ENCODE data around the gene CCL28. TPM values are rescaled to one million over a fixed set of nuclear protein-coding genes. Genes with fewer than 3 reads are reported as not detected.

CCL28 gene
- total RNA-seq, 4 donors from 2014 or later = under 0.01 to 4.1 (median 2.1) TPM

DNA sequence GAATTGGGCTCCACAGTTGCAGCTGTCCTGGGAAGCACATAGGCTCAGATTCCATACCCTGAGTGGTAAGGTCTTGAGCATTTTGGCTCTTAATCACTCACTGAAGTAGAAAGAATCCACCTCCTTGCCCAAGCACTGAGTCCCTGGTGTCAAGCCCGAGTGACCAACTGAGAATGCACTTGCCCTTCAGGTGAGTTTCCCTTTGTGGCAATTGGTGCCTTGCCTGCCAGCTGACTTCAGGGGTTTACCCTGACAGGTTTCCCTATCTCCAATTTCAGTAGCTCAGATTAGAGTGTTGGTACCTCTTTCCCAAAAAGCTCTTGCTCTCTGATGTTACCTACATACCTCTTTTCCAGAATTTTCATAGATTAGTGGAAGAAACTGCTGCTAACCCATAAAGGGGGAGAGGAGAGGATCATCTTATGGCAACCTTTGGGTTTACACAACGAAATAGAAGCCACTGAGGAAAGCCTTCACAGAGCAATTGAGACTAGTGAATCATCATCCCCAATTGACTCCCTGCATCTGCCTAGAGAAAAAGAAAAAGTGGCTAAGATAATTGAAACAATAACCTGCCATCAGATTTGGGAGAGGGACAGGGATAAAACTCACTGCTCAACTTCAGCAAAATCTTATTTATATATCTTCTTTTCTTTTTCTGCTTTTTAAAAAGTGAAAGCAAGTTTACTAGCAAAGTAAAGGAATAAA, 48.6 kb downstream of the CCL28 start:
- no peaks in the 10 kb centered on the region for H3K9me3 ChIP-seq

DNA sequence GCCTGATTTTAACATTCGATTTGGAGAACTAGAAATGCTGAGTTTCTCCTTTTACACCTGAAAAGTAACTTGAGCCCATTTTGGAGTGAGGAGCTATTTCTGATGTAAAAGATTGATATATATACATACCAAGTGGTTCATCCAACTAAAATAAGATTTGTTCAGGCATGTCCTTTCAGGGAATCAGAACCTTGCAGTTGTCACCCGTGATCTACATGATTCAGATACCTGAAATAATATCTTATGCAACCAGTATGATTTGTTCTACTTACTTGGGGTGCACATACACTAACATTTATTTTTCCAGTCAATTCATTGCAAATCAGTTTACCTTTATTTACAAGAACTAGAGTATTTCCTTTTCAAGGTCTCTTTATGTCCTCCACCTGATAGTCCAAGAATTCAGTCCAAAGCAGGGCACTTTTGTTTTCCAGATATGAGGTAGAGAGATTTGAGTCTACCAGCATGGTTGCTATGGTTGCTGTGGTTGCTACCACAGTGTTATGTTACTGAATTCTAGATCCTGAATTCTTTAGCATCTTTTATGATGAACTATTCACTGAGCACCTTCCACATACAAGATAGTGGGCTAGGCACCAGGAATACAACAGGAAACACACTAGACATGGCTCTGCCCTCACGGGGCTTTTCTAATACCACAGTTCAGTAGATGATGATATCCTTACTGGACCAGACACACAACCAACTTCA, 49.3 kb downstream of the CCL28 start:
- TF ChIP-seq, protein P1, sequence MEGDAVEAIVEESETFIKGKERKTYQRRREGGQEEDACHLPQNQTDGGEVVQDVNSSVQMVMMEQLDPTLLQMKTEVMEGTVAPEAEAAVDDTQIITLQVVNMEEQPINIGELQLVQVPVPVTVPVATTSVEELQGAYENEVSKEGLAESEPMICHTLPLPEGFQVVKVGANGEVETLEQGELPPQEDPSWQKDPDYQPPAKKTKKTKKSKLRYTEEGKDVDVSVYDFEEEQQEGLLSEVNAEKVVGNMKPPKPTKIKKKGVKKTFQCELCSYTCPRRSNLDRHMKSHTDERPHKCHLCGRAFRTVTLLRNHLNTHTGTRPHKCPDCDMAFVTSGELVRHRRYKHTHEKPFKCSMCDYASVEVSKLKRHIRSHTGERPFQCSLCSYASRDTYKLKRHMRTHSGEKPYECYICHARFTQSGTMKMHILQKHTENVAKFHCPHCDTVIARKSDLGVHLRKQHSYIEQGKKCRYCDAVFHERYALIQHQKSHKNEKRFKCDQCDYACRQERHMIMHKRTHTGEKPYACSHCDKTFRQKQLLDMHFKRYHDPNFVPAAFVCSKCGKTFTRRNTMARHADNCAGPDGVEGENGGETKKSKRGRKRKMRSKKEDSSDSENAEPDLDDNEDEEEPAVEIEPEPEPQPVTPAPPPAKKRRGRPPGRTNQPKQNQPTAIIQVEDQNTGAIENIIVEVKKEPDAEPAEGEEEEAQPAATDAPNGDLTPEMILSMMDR (IDR thresholded peaks at IDR 0.05) = no peak
- no peak for TF ChIP-seq POLR2A (IDR thresholded peaks at IDR 0.05)
- Histone ChIP-seq H3K36me3 (no peaks in the 10 kb centered on the region), H3K9me3 (no peaks in the 10 kb centered on the region), H3K4me3 (no peak overlapping the region), H3K27me3 (no peaks in the 10 kb centered on the region), H3K4me1 (no peaks in the 10 kb centered on the region), H3K27ac (no peak overlapping the region)
- intact Hi-C loops (cut with DNase I; ENCODE audit: low total_unique reads) = no loop called here
- DNase-seq = no peak

More for the DNA sequence above, 48.6 kb downstream of the CCL28 start:
- no peak overlapping the region for H3K4me3 ChIP-seq
- H3K4me1 ChIP-seq = no peaks in the 10 kb centered on the region
- no peak overlapping the region for H3K27ac ChIP-seq
- H3K27me3 ChIP-seq = no peaks in the 10 kb centered on the region
- TF ChIP-seq POLR2A (IDR thresholded peaks at IDR 0.05) = no peak
- TF ChIP-seq, protein P1 (IDR thresholded peaks at IDR 0.05) = no peak
- intact Hi-C loops (cut with DNase I; ENCODE audit: low total_unique reads) = no loop called here
- no peak for DNase-seq
- no peaks in the 10 kb centered on the region for H3K36me3 ChIP-seq

DNA sequence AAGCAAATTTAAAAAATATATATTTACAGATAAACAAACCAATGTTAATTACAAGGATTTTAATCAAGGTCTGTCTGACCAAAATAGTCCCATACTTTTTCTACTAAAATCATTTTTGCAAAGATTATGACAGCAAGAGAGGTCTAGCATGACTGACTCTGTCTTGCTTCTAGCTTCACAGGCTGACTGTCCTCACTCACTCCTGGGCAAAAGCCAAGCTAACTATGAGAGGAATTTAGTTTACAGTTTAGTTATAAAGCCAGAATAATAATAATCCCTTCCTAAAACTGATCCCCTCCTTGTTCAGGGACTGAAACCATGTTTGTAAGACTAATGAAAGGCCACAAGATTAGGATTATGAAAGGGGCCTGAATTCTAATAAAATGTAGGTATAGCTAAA, 53.5 kb downstream of the CCL28 start:
- no peaks in the 10 kb centered on the region for H3K27me3 ChIP-seq
- no peak overlapping the region for H3K4me3 ChIP-seq
- H3K4me1 ChIP-seq = no peaks in the 10 kb centered on the region
- H3K9me3 ChIP-seq = no peaks in the 10 kb centered on the region
- H3K36me3 ChIP-seq = no peaks in the 10 kb centered on the region
- no peak for DNase-seq
- intact Hi-C loops (cut with DNase I; ENCODE audit: low total_unique reads) = no loop called here
- TF ChIP-seq, protein P1 (IDR thresholded peaks at IDR 0.05) = no peak
- TF ChIP-seq POLR2A (IDR thresholded peaks at IDR 0.05) = no peak
- H3K27ac ChIP-seq = no peak overlapping the region

DNA sequence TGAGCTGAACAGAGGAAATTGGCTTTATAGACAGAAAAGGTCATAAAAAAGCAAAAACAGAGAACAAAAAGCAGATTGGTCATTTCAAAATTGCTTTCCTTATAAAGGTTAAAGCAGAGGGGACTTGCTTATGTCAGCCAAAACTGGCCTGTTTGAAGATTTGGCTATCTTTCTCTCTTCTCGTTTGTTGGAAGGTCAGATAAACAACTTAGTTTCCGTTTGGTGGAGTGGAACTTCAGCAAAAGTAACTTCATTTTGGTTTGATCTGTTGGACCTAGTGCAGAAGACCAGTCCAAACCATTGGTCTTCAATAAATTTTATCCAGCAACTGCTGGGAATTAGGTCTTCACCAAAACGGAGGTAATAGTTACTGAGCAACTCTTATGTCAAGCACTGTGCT, 53.9 kb downstream of the CCL28 start:
- intact Hi-C loops (cut with DNase I; ENCODE audit: low total_unique reads) = no loop called here
- H3K4me3 ChIP-seq = no peak overlapping the region
- TF ChIP-seq POLR2A (IDR thresholded peaks at IDR 0.05) = no peak
- TF ChIP-seq, protein P1 (IDR thresholded peaks at IDR 0.05) = no peak
- H3K4me1 ChIP-seq = no peaks in the 10 kb centered on the region
- H3K9me3 ChIP-seq = no peaks in the 10 kb centered on the region
- no peak for DNase-seq
- no peaks in the 10 kb centered on the region for H3K27me3 ChIP-seq
- no peak overlapping the region for H3K27ac ChIP-seq
- no peaks in the 10 kb centered on the region for H3K36me3 ChIP-seq

DNA sequence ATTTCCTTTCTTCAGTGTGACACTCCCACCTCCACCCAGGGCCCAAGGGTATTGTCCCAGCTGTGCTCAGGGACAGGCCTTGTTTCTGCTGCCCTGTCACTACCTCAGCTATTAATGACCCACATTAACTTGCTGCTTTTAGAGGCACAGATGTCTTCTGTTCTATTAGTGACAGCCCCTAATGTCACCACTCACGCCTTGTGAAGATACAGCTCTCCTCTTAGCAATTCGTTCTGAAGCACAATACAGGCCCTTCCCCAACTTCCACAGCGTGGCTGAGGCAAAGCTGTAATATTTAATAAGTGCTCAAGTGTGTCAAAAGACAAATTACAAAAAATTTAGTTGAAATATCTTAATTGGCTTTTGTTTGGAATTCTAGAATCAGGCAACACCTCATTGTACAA, 54.3 kb downstream of the CCL28 start:
- DNase-seq = no peak
- H3K4me3 ChIP-seq = no peak overlapping the region
- no peaks in the 10 kb centered on the region for H3K27me3 ChIP-seq
- no peaks in the 10 kb centered on the region for H3K36me3 ChIP-seq
- intact Hi-C loops (cut with DNase I; ENCODE audit: low total_unique reads) = no loop called here
- H3K27ac ChIP-seq = no peak overlapping the region
- H3K4me1 ChIP-seq = no peaks in the 10 kb centered on the region
- H3K9me3 ChIP-seq = no peaks in the 10 kb centered on the region
- no peak for TF ChIP-seq POLR2A (IDR thresholded peaks at IDR 0.05)
- TF ChIP-seq, protein P1 (IDR thresholded peaks at IDR 0.05) = no peak
